Thoracic aorta (tissue), 2 donors: ENCODE measurements around the gene DRAM1. TPM values are rescaled to one million over a fixed set of nuclear protein-coding genes. Genes with fewer than 3 reads are reported as not detected.

ENCODE experiments used
- ATAC-seq: fragments of 150-250 bp; one replicate; pipeline ENCODE4 v1.8.0; 2017; ENCODE audit warnings: low read depth; ENCODE audit not compliant: insufficient number of reproducible peaks, low FRiP score
- DNase-seq: peaks from one replicate; pipeline ENCODE4 v3.0.0-alpha.2; 2020; ENCODE audit warnings: low spot score
- H3K27ac ChIP-seq, 2 donors: fragments of 200-600 bp; sonication (generic); 1 replicate in 1 of 2; 2 replicates in 1 of 2; pipeline ENCODE4 v1.5.1; 2016; ENCODE audit warnings: mild to moderate bottlenecking in 2 of 2, moderate library complexity in 2 of 2
- H3K27me3 ChIP-seq: fragments of 200-600 bp; sonication (generic); replicated peaks from 2 replicates; pipeline ENCODE4 v1.6.0; 2016; ENCODE audit warnings: mild to moderate bottlenecking; ENCODE audit not compliant: insufficient read depth
- H3K36me3 ChIP-seq: fragments of 200-600 bp; sonication (generic); one replicate; pipeline ENCODE4 v1.5.1; 2016
- H3K4me1 ChIP-seq, 2 donors: fragments of 200-600 bp; sonication (generic); 1 replicate in 1 of 2; 2 replicates in 1 of 2; pipeline versions ENCODE4 v1.5.1 to v1.6.0; 2016; ENCODE audit warnings: low read depth in 2 of 2, mild to moderate bottlenecking in 1 of 2; ENCODE audit not compliant: control insufficient read depth in 1 of 2
- H3K4me3 ChIP-seq: fragments of 200-600 bp; sonication (generic); 2 replicates; pipeline ENCODE4 v1.5.1; 2016; ENCODE audit warnings: mild to moderate bottlenecking
- H3K9me3 ChIP-seq: fragments of 200-600 bp; sonication (generic); 2 replicates; pipeline ENCODE4 v1.5.1; 2016
- total RNA-seq, 2 donors: library from RNA; depleted of rRNA; stranded (reverse); fragments of >200 nt; gene quantifications; one replicate each; pipeline versions ENCODE4 v1.1.0 to v1.2.3, GENCODE V29; 2016
- TF ChIP-seq, protein P1 (sequence below): fragments of 200-600 bp; sonication (generic); IDR thresholded peaks from one replicate; pipeline ENCODE4 v1.5.1; 2019; ENCODE audit warnings: antibody characterized with exemption

Gene DRAM1
- total RNA-seq, 2 donors from 2014 or later = 24.2 to 35.3 TPM

DNA sequence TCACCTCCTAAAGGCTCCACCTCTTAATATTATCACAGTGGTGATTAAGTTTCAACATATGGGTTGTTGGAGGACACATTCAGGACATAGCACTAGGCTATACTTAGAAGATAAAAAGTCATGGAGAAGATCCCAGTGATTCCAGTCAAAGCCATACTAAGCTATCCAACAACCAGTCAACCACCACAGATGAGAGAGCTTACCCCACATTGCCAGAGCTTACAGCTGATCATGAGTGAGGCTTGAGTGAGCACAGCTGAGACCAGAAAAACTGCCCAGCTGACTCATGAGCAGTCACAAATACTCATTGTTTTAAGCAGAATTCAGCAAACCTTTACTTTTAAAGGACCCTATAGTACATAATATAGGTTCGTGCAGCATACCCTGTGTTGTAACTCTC, 85.1 kb downstream of the DRAM1 start:
- H3K9me3 ChIP-seq = peaks cover 4% of the 10 kb centered on the region
- no peaks in the 10 kb centered on the region for H3K4me1 ChIP-seq
- ATAC-seq (no peak), DNase-seq (no peak)
- H3K36me3 ChIP-seq = no peaks in the 10 kb centered on the region
- TF ChIP-seq, protein P1, sequence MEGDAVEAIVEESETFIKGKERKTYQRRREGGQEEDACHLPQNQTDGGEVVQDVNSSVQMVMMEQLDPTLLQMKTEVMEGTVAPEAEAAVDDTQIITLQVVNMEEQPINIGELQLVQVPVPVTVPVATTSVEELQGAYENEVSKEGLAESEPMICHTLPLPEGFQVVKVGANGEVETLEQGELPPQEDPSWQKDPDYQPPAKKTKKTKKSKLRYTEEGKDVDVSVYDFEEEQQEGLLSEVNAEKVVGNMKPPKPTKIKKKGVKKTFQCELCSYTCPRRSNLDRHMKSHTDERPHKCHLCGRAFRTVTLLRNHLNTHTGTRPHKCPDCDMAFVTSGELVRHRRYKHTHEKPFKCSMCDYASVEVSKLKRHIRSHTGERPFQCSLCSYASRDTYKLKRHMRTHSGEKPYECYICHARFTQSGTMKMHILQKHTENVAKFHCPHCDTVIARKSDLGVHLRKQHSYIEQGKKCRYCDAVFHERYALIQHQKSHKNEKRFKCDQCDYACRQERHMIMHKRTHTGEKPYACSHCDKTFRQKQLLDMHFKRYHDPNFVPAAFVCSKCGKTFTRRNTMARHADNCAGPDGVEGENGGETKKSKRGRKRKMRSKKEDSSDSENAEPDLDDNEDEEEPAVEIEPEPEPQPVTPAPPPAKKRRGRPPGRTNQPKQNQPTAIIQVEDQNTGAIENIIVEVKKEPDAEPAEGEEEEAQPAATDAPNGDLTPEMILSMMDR = no peak
- no peaks in the 10 kb centered on the region for H3K27me3 ChIP-seq
- no peak overlapping the region for H3K4me3 ChIP-seq
- no peak overlapping the region for H3K27ac ChIP-seq

DNA sequence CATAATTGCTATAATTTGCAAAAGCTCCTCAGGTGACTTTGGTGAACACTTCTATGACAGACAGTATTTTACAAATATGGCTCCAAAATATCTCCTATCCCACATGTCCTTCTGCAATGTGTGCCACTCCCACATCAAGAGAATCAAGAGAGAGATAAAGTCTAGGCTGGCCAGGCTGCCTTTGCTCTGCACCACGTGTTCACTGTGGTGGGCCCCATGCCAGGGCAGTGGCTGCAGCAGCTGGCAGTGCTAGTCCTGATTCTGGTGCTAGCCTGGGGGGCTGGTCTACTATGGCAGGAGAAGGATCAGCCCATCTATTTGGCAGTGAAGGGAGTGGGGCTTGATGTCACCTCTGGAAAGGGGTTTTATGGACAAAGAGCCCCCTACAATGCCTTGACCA, 86.3 kb downstream of the DRAM1 start:
- H3K27ac ChIP-seq = no peak overlapping the region
- DNase-seq = no peak

DNA sequence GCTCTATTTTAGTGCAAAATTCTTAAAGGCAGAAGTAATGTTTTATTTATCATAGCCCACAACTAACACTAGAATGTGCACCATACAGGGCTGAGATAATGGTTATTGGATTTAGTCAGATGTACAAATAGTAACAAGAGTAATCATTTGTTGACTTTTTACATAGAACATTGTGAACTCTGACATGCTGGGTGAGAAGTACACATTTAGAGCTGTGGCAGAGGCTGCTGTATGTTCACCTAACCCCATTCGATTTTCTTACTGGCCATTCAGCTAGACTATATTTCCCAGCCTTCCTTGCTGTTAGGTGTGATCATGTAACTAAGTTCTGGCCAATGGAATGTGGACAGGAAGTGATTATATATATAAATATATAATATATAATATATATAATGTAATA, 89.1 kb downstream of the DRAM1 start:
- TF ChIP-seq, protein P1 = no peak
- no peak overlapping the region for H3K27ac ChIP-seq
- H3K9me3 ChIP-seq = no peaks in the 10 kb centered on the region
- H3K4me1 ChIP-seq = no peaks in the 10 kb centered on the region
- H3K4me3 ChIP-seq = no peak overlapping the region
- DNase-seq (no peak), ATAC-seq (no peak)
- H3K27me3 ChIP-seq = no peaks in the 10 kb centered on the region
- H3K36me3 ChIP-seq = no peaks in the 10 kb centered on the region

More for the DNA sequence above, 86.3 kb downstream of the DRAM1 start:
- no peak for ATAC-seq
- Histone ChIP-seq H3K4me1 (no peaks in the 10 kb centered on the region), H3K9me3 (peaks cover 4% of the 10 kb centered on the region), H3K36me3 (no peaks in the 10 kb centered on the region), H3K4me3 (no peak overlapping the region), H3K27me3 (no peaks in the 10 kb centered on the region)
- TF ChIP-seq, protein P1 = no peak

DNA sequence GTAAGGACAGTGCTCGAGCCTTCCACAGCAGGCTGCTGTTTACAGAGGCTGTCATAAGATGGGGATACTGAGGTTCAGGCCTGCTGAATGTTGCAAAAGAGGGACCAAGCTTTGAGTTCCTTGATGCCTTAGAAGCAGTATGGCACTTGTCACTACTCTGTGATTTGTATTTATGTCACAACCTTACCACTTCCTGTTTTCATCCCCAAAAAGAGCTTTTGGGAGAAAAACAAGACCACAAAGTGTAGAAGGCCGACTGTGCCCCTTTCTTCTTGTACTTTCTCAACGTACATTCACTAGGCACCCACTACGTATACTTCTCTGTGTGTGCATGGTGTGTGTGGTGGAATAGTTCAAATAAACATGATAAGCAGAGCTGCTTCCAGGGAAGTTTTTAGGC, 90.1 kb downstream of the DRAM1 start:
- Histone ChIP-seq H3K9me3 (no peaks in the 10 kb centered on the region), H3K4me1 (no peaks in the 10 kb centered on the region), H3K27ac (no peak overlapping the region), H3K36me3 (no peaks in the 10 kb centered on the region), H3K27me3 (no peaks in the 10 kb centered on the region), H3K4me3 (no peak overlapping the region)
- no peak for DNase-seq
- ATAC-seq = no peak
- TF ChIP-seq, protein P1 = no peak

DNA sequence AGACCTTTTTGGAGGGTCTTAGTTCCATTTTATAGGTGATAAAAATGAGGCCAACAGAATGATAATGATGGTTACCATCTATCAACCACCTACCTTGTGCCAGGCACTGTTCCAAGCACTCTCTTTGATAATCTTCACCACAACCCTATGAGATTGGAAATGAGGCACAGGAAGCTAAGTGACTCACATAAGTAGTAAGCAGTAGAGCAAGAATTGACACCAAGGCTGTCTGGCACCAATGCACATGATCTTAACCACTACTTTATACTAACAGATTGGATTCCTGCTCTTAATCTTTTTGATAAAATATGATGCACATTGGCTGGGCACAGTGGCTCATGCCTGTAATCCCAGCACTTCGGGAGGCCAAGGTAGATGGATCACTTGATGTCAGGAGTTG, 91.4 kb downstream of the DRAM1 start:
- TF ChIP-seq, protein P1 = no peak
- no peaks in the 10 kb centered on the region for H3K9me3 ChIP-seq
- no peaks in the 10 kb centered on the region for H3K36me3 ChIP-seq
- no peak overlapping the region for H3K27ac ChIP-seq
- H3K4me1 ChIP-seq = no peaks in the 10 kb centered on the region
- no peak for ATAC-seq
- H3K27me3 ChIP-seq = no peaks in the 10 kb centered on the region
- no peak overlapping the region for H3K4me3 ChIP-seq
- no peak for DNase-seq

Other genes with a start within 250 kb of the DRAM1 start
- 10 to 100 TPM; 47.6 to 64.2 TPM for gene CHPT1, start 179.9 kb upstream of the DRAM1 start, total RNA-seq
- not detected for gene SYCP3, start 138.1 kb upstream of the DRAM1 start, total RNA-seq
- gene GNPTAB, start 46.6 kb upstream of the DRAM1 start, total RNA-seq = 10 to 100 TPM; 24.0 to 28.3 TPM
- 10 to 100 TPM; 46.8 to 73.6 TPM for gene WASHC3, start 184.4 kb downstream of the DRAM1 start, total RNA-seq
- 10 to 100 TPM; 13.8 to 14.9 TPM for gene NUP37, start 242.5 kb downstream of the DRAM1 start, total RNA-seq
- gene PARPBP, start 242.6 kb downstream of the DRAM1 start, total RNA-seq = 1 to 10 TPM in 1 of 2 donors, under 1 TPM in 1; 0.27 to 2.6 TPM